Suprapubic skin (tissue), 4 donors: ENCODE results near the gene ZNF804B. TPM values are rescaled to one million over a fixed set of nuclear protein-coding genes. Genes with fewer than 3 reads are reported as not detected.
"Not testable (repeated sequence)": the region's sequence is repeated elsewhere in the genome, so short reads cannot be mapped to it uniquely, and the experiment has no call there.

Experiments
- DNase-seq, 2 donors: peaks; one replicate each; pipeline ENCODE4 v3.0.0-alpha.2; 2019; ENCODE audit warnings: low spot score in 2 of 2
- H3K27ac ChIP-seq: fragments of 200-600 bp; sonication (generic); one replicate; pipeline ENCODE4 v1.5.1; 2019
- H3K27me3 ChIP-seq: fragments of 200-600 bp; sonication (generic); one replicate; pipeline ENCODE4 v1.5.1; 2019
- H3K36me3 ChIP-seq: fragments of 200-600 bp; sonication (generic); one replicate; pipeline ENCODE4 v1.5.1; 2019
- H3K4me1 ChIP-seq: fragments of 200-600 bp; sonication (generic); one replicate; pipeline ENCODE4 v1.5.1; 2019
- H3K4me3 ChIP-seq: fragments of 200-600 bp; sonication (generic); one replicate; pipeline ENCODE4 v1.5.1; 2019; ENCODE audit warnings: mild to moderate bottlenecking
- H3K9me3 ChIP-seq: fragments of 200-600 bp; sonication (generic); one replicate; pipeline ENCODE4 v1.5.1; 2019
- CTCF ChIP-seq, 2 donors: fragments of 200-600 bp in 1 of 2; fragments of 450-650 bp in 1 of 2; sonication (generic) in 1 of 2; IDR thresholded peaks; one replicate each; pipeline ENCODE4 v1.5.1; 2016 to 2019; ENCODE audit warnings: antibody characterized with exemption in 2 of 2, mild to moderate bottlenecking in 1 of 2, moderate library complexity in 1 of 2
- EP300 ChIP-seq: sonication (generic); formaldehyde crosslinking; IDR thresholded peaks from one replicate; pipeline ENCODE4 v1.6.1; 2017; ENCODE audit warnings: antibody characterized with exemption
- POLR2A ChIP-seq, 2 donors: fragments of 450-650 bp; IDR thresholded peaks; one replicate each; pipeline ENCODE4 v1.6.1; 2017; ENCODE audit warnings: antibody characterized with exemption in 2 of 2, mild to moderate bottlenecking in 2 of 2, moderate library complexity in 2 of 2
- POLR2AphosphoS5 ChIP-seq, 3 donors: sonication (generic); formaldehyde crosslinking; IDR thresholded peaks; one replicate each; pipeline ENCODE4 v1.6.1; 2017; ENCODE audit warnings: antibody characterized with exemption in 3 of 3
- WGBS: methylation state at CpG from one replicate; pipeline ENCODE4 v1.1.5; 2018; 5-methylcytosine and 5-hydroxymethylcytosine counted together
- total RNA-seq, 4 donors: library from RNA; depleted of rRNA; stranded (reverse); fragments of >200 nt; gene quantifications; one replicate each; pipeline ENCODE4 v1.1.0, GENCODE V29; 2016

The ZNF804B gene
- total RNA-seq, 4 donors from 2014 or later: not detected

DNA sequence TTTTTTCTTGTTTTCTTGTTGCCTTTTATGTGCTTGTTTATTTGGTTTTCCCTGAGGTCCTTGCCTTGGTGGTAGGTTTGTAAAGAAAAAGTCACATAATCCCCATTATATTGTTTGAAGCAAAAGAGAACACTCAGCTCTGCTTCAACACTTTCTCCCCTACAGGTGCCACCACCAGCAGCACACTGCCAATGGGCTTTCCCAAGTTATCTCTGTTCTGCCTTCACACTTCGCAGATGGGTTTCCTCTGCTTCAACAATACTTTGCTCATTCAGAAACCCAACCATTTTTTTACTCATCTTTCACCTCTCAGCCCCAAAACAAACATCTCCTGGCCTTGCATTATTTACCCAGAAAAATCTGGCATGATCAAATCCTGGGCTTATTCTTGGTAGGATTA, 411.1 kb downstream of the ZNF804B start:
- Histone ChIP-seq H3K9me3 (no peaks in the 10 kb centered on the region), H3K27me3 (no peaks in the 10 kb centered on the region), H3K27ac (no peak overlapping the region), H3K4me1 (no peaks in the 10 kb centered on the region), H3K4me3 (no peak overlapping the region), H3K36me3 (no peaks in the 10 kb centered on the region)
- DNase-seq: no peak
- 96% methylated on average over 1 of the region's 1 CpG for WGBS
- TF ChIP-seq CTCF (IDR thresholded peaks at IDR 0.05) (no peak), POLR2AphosphoS5 (IDR thresholded peaks at IDR 0.05) (no peak), EP300 (no peak), POLR2A (IDR thresholded peaks at IDR 0.05) (no peak)

GRCh38 chr7:89182116-89182515, 422.6 kb downstream of the ZNF804B start:
- no peak for DNase-seq
- H3K9me3 ChIP-seq: no peaks in the 10 kb centered on the region
- H3K27ac ChIP-seq: no peak overlapping the region
- WGBS: 92% methylated on average over 2 of the region's 2 CpGs
- H3K36me3 ChIP-seq: no peaks in the 10 kb centered on the region
- H3K4me1 ChIP-seq: no peaks in the 10 kb centered on the region
- TF ChIP-seq EP300 (no peak), CTCF (IDR thresholded peaks at IDR 0.05) (no peak), POLR2AphosphoS5 (IDR thresholded peaks at IDR 0.05) (no peak), POLR2A (IDR thresholded peaks at IDR 0.05) (no peak)
- H3K4me3 ChIP-seq: no peak overlapping the region
- no peaks in the 10 kb centered on the region for H3K27me3 ChIP-seq

DNA sequence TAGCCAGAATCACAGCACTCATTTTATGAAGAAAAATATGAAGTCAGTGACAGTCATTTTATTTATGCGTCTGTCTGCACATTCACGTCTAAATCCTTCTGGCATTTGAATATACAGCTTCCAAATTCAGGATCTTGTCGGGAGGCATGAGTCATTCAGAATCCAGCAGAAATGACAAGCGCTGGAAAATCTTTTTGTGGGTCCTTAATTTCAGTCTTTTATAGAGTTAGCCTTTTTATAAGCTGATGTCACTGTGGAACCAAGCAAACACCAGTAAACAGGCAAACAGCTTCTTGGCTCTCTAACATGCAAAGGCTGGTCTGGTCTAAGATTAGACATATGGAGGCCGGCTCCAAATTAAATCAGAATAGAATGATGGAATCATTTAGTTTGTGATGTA, 424.2 kb downstream of the ZNF804B start:
- H3K4me1 ChIP-seq: no peaks in the 10 kb centered on the region
- H3K4me3 ChIP-seq: no peak overlapping the region
- H3K9me3 ChIP-seq: no peaks in the 10 kb centered on the region
- TF ChIP-seq CTCF (IDR thresholded peaks at IDR 0.05): no peak
- TF ChIP-seq POLR2AphosphoS5 (IDR thresholded peaks at IDR 0.05): no peak
- TF ChIP-seq EP300: no peak
- no peak for TF ChIP-seq POLR2A (IDR thresholded peaks at IDR 0.05)
- no peaks in the 10 kb centered on the region for H3K27me3 ChIP-seq
- DNase-seq: no peak
- no peak overlapping the region for H3K27ac ChIP-seq
- WGBS: 38% methylated on average over 5 of the region's 5 CpGs
- no peaks in the 10 kb centered on the region for H3K36me3 ChIP-seq

DNA sequence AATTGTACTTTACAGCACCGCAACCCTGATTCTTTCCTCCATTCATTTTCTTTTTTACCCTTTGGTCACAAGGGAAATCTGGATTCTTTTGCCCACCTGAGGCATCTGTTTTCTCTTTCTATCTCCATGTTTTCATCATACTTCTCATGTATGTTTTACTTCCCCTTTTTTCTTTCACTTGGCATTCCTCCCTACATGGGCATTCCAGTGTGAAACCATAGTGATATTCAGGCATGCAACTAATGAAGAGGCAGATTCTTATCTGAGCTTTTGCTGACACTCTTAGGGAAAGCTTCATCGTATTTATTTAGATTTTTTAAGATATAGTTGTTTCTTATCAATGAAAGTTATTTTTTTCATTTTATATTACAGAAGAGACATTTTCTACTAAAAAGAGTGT, 441.3 kb downstream of the ZNF804B start:
- 56% methylated on average over 2 of the region's 2 CpGs for WGBS
- H3K27me3 ChIP-seq: no peaks in the 10 kb centered on the region
- H3K4me3 ChIP-seq: no peak overlapping the region
- H3K27ac ChIP-seq: no peak overlapping the region
- H3K36me3 ChIP-seq: no peaks in the 10 kb centered on the region
- no peak for DNase-seq
- H3K4me1 ChIP-seq: no peaks in the 10 kb centered on the region
- H3K9me3 ChIP-seq: peaks cover 3% of the 10 kb centered on the region
- no peak for TF ChIP-seq POLR2A (IDR thresholded peaks at IDR 0.05)
- TF ChIP-seq EP300: no peak
- no peak for TF ChIP-seq CTCF (IDR thresholded peaks at IDR 0.05)
- TF ChIP-seq POLR2AphosphoS5 (IDR thresholded peaks at IDR 0.05): no peak

- 49% methylated on average over 2 of the region's 2 CpGs for WGBS
- no peaks in the 10 kb centered on the region for H3K4me1 ChIP-seq
These were observed 464.4 kb downstream of the ZNF804B start for GRCh38 chr7:89223900-89224395.

GRCh38 chr7:89228688-89229171, 469.2 kb downstream of the ZNF804B start:
- not testable (repeated sequence) for H3K36me3 ChIP-seq, H3K9me3 ChIP-seq, H3K4me1 ChIP-seq, H3K4me3 ChIP-seq, DNase-seq, H3K27me3 ChIP-seq, H3K27ac ChIP-seq
- 100% methylated on average over 7 of the region's 31 CpGs for WGBS

More at GRCh38 chr7:89223900-89224395, 464.4 kb downstream of the ZNF804B start:
- Histone ChIP-seq H3K9me3 (peaks cover 6% of the 10 kb centered on the region), H3K4me3 (no peak overlapping the region), H3K27ac (no peak overlapping the region), H3K36me3 (no peaks in the 10 kb centered on the region), H3K27me3 (no peaks in the 10 kb centered on the region)
- no peak for DNase-seq
- TF ChIP-seq POLR2A (IDR thresholded peaks at IDR 0.05): no peak
- no peak for TF ChIP-seq CTCF (IDR thresholded peaks at IDR 0.05)
